Renal pelvis (tissue), 12 donors: ENCODE data around the gene OR14C36. TPM values are rescaled to one million over a fixed set of nuclear protein-coding genes. Genes with fewer than 3 reads are reported as not detected.
"Not testable (repeated sequence)": the region's sequence is repeated elsewhere in the genome, so short reads cannot be mapped to it uniquely, and the experiment has no call there.

Experiments used
- DNase-seq: peaks from one replicate; pipeline ENCODE4 v3.0.0-alpha.2; 2013
- long read RNA-seq, 16 experiments: transcript quantifications; one replicate each; lab custom pipeline, GENCODE V29; 2026
- polyA plus RNA-seq, 3 donors: library from polyadenylated mRNA; unstranded; fragments of 120-200 nt; gene quantifications; one replicate each; pipeline ENCODE4 v1.2.1, GENCODE V29; 2013; ENCODE audit not compliant: insufficient read length in 3 of 3

OR14C36 gene, protein sequence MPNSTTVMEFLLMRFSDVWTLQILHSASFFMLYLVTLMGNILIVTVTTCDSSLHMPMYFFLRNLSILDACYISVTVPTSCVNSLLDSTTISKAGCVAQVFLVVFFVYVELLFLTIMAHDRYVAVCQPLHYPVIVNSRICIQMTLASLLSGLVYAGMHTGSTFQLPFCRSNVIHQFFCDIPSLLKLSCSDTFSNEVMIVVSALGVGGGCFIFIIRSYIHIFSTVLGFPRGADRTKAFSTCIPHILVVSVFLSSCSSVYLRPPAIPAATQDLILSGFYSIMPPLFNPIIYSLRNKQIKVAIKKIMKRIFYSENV
- polyA plus RNA-seq = not detected
- long read RNA-seq, donor 1 = 0 reads
- long read RNA-seq, donor 2 = 0 reads
- long read RNA-seq, donor 3 = 0 reads
- long read RNA-seq, donor 4 = 0 reads
- long read RNA-seq, donor 5 = 0 reads
- long read RNA-seq, donor 6 = 0 reads
- long read RNA-seq, donor 7 = 0 reads
- long read RNA-seq, donor 8 = 0 reads
- long read RNA-seq, donor 9 = 0 reads
- long read RNA-seq, donor 10 = 0 reads
- long read RNA-seq, donor 11 = 0 reads
- long read RNA-seq, donor 12 = 0 reads
- long read RNA-seq, donor 13 = 0 reads
- long read RNA-seq, donor 14 = 0 reads
- long read RNA-seq, donor 15 = 0 reads
- long read RNA-seq, donor 16 = 0 reads

- DNase-seq = no peak
Measured at GRCh38 chr1:248348475-248348874, at the start of gene OR14C36. Gene OR14C36 (plus strand): TSS chr1:248348775. CDS start chr1:248348775, 0 bp downstream.

DNA sequence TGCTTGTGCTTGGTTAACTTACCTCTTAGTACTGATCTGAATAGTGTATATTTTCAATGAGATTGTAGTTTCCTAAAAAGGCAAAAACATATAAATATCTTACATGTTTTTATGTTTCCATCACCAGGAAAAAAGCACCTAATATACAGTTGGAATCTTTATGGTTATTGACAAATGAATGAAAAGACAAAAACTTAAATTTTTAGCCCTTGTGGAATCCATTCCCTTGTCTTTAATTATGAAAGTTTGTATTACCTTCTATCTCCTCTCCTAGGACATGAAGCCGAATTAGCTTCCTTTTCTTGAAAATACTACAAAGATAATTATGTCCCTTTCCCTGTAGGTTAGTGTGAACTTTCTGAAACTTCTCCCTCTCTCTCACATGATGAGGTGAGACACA, 45.3 kb upstream of the OR14C36 start, which contains the start of gene OR2T12:
Gene OR2T12, minus strand, starts transcription at position 101 of the 400 bp plus-strand sequence. CDS start 7,846 bp downstream, outside the sequence.
- DNase-seq = no peak

DNA sequence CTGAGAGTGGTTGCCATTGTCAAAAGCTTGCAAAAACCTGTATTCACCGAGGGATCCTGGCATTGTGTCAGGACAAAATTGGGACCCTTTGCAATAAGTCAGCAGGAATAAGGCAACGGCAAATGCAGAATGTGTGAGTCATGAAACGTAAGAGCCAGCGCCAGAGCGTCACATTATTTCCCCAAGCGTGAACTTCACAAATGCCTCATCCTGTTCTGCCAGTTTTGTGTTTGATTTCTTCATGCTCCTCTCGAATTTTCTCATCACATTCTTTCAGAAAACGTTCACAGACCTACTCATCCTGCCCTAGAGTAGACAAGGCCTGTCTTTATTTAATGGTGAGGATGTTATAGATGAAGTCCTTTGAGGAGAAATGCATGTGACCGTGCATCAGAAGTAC, 42.9 kb upstream of the OR14C36 start:
- not testable (repeated sequence) for DNase-seq

- no peak for DNase-seq
Measured at GRCh38 chr1:248306103-248306502, 42.5 kb upstream of the OR14C36 start.

GRCh38 chr1:248306740-248307139, 41.8 kb upstream of the OR14C36 start:
- DNase-seq = not testable (repeated sequence)

GRCh38 chr1:248316796-248317195, 31.8 kb upstream of the OR14C36 start:
- DNase-seq = no peak

DNA sequence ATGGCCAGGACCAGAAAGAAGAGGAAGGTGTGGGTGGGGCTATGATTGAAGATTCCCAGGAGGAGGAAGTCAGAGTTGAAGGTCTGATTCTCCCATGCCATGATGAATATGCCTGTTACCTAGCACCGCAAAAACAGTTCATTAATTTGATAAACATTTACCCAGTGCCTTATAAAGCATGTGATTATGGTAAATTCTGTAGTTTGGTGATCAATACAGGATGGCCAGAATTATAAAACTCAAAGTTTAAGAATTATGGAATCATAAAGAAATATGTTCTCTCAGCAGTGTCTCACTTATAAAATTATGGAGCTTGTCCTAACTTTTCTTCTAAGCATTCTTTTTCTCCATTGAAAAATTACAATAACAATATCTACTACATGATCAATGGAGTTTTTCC, 24.1 kb upstream of the OR14C36 start, which contains the start of gene OR2M7:
Gene OR2M7, minus strand, starts transcription at position 101 of the 400 bp plus-strand sequence. Its CDS starts 0 bp downstream, at position 101.
- DNase-seq = no peak

DNA sequence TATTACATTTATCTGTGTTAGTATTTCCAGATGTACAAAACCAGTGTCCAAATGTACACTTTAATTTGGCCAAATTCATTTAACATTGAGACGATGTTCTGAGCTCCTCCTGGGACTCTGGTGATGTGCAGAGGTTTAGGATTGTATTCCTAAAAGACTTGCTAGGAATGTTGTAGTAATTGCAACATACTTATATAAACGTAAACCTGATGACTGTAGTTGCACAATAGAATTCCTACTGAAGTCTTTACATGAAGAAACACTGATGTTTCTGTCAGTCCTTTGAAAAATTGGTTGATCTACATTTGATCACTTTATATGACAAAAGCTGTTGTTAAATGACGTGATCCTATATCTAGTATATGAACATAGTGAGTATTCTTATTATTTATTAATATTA, 5.1 kb upstream of the OR14C36 start:
- no peak for DNase-seq

DNA sequence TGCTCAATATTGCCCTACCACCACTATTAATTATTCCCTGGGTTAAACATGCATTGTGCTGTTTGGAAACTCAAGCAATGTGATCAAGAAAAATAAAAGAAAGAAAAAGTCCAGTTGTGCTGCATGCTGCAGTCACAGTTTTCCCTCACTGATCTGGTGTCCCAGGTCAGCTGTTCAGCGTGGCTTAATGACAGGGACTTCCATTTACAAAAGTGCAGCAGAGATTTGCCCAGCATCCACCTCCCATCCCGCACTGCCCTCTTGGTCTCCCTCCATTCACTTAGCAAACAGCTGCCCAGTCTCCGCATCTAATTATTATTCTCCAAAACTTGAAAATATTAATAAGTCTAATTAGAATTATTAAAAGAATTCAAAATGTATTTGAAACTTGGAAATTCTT, 10.8 kb downstream of the OR14C36 start:
- DNase-seq = no peak

- no peak for DNase-seq
Measured at GRCh38 chr1:248361121-248361715, 12.6 kb downstream of the OR14C36 start, which contains the start of gene OR2T4. Gene OR2T4 (plus strand): TSS chr1:248361665. CDS start chr1:248361665, 0 bp downstream.

- no peak for DNase-seq
Measured at GRCh38 chr1:248366609-248367008, 18.0 kb downstream of the OR14C36 start.

GRCh38 chr1:248372394-248372793, 23.8 kb downstream of the OR14C36 start:
- DNase-seq = no peak

DNA sequence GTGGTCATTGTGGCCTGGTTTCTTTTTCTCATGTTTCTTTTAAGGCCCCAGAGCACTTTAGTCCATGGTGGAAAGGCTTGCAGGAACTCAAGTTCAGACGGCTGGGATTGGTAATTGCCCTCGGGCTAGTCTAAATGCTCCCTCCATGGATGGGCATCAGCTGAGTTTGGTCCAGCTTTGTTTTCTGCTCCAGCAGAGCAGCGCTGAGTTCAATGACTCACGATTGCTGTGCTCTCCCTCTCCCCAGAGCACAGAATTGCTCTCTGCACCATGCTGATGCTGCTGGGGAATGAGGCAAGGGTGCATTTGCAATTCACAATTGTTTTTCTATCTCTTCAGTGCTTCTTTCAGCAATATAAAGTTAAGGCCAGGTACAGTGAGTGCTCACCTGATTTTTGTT, 25.2 kb downstream of the OR14C36 start:
- DNase-seq = no peak

DNA sequence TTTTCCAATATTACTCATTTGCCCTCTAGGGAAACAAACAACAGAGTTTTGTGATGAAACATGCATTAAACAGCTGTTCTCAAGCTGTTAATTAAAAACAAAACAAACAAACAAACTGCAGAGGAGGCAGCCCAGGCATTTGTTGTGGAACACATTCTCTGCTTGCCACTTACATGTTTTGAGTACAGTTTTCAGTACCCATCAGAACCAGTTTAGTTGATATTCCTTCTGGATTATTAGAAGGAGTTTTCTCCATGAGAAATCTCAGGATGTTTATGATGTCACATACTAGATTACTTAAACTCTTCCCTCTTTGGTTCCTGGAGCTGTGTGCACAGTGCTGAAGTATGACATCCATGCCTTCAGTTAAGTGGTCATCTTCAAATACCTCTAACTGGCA, 26.9 kb downstream of the OR14C36 start, which contains the start of gene OR2T6:
Gene OR2T6, plus strand, starts transcription at position 301 of the 400 bp plus-strand sequence. CDS start 11,863 bp downstream, outside the sequence.
- no peak for DNase-seq

- no peak for DNase-seq
Measured at GRCh38 chr1:248376916-248377315, 28.3 kb downstream of the OR14C36 start.

DNA sequence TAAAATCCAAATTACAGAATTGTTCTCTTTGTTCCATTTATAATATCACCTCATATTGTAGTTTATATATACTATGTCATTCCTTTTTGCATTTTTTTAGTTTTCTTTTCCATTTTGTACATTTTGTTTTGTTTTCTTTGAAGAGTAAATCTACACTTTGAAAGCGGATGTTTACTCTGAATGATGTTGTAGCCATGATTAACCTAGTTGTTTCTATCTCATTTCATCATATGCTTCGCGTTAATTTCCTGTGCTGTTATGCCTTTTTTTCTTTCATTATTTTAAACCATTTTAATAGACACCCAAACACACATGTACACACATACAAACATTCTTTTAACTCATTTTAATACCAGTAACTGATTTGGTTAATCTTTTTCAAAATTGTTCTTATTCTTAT, 32.3 kb downstream of the OR14C36 start:
- DNase-seq = no peak

DNA sequence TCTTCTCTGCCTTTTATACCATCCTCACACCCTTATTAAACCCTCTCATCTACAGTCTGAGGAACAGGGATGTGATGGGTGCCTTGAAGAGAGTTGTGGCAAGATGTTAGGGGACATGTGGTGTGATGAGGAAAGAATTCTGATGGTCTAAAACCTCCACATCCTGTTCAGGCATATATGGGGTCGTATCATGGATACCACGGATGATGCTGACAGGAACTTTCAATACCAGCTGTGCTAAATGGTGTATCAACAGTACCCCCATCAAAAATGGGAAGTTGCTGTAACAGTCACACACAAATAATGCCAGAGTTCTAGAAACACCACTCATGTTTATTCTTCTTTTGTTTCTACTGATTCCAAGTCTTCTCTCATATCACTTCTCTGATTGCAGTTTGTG, 39.9 kb downstream of the OR14C36 start:
- no peak for DNase-seq

- DNase-seq = no peak
Measured at GRCh38 chr1:248393050-248393449, 44.5 kb downstream of the OR14C36 start.
